Endothelial cell of umbilical vein (primary cell): ENCODE data around the gene C11orf21. TPM values are rescaled to one million over a fixed set of nuclear protein-coding genes. Genes with fewer than 3 reads are reported as not detected.

ENCODE experiments used
- BruUV-seq: library from RNA; stranded (reverse); fragments of 400-500 nt; replicated peaks from 2 replicates; lab custom pipeline; 2021; lab: Mats Ljungman, UMichigan
- CTCF ChIA-PET: fragments of 300-600, 350-600 bp; sonication (Branson Sonifier 250); formaldehyde crosslinking; loops from one replicate; lab custom pipeline; 2021; ENCODE audit warnings: antibody characterized with exemption, inconsistent platforms; lab: Charles Lee
- POLR2A ChIA-PET: fragments of 300-600, 350-600 bp; sonication (Branson Sonifier 250); formaldehyde crosslinking; loops from one replicate; lab custom pipeline; 2021; ENCODE audit warnings: antibody characterized with exemption, inconsistent platforms; lab: Charles Lee
- DNase-seq: peaks from one replicate; pipeline ENCODE4 v3.0.0-alpha.2; 2011; ENCODE audit warnings: low read depth, low spot score
- FAIRE-seq: peaks from 2 replicates; lab custom pipeline; 2011; peaks lifted over from hg19 to GRCh38; lab: Jason Lieb, UNC
- H2AFZ ChIP-seq: 2 replicates; pipeline ENCODE4 v1.6.0; 2012; ENCODE audit warnings: low read depth, low read length, control low read depth, inconsistent platforms
- H3K27ac ChIP-seq: 2 replicates; pipeline ENCODE4 v1.5.1; 2011; ENCODE audit warnings: low read depth, mild to moderate bottlenecking, control low read depth, low read length, moderate library complexity; ENCODE audit not compliant: insufficient read depth
- H3K27me3 ChIP-seq, 2 experiments: 2 replicates each; pipeline versions ENCODE4 v1.6.0 to v1.6.1; 2011; ENCODE audit warnings: low read length in 2 of 2, mixed read lengths in 1 of 2; ENCODE audit not compliant: control insufficient read depth in 2 of 2, insufficient read depth in 2 of 2
- H3K36me3 ChIP-seq, 2 experiments: 2 replicates in 1 of 2; 3 replicates in 1 of 2; pipeline ENCODE4 v1.5.1; 2011; ENCODE audit warnings: low read length in 2 of 2, mild to moderate bottlenecking in 1 of 2, moderate library complexity in 1 of 2; ENCODE audit not compliant: control insufficient read depth in 2 of 2, insufficient read depth in 2 of 2; ENCODE audit errors: extremely low read depth in 1 of 2
- H3K4me1 ChIP-seq: 3 replicates; pipeline ENCODE4 v1.5.1; 2011; ENCODE audit warnings: mild to moderate bottlenecking, low read length; ENCODE audit not compliant: control insufficient read depth, insufficient read depth; ENCODE audit errors: extremely low read depth
- H3K4me2 ChIP-seq: 2 replicates; pipeline ENCODE4 v1.6.1; 2011; ENCODE audit warnings: low read length, control low read depth, mixed read lengths; ENCODE audit not compliant: insufficient read depth
- H3K4me3 ChIP-seq, 3 experiments: fragments of 200-600 bp in 1 of 3; sonication (generic), shearing (Covaris generic) in 1 of 3; replicated peaks in 1 of 3; 2 replicates each; pipeline ENCODE4 v1.5.1; 2011 to 2016; ENCODE audit warnings: control low read depth in 3 of 3, low read length in 3 of 3, mild to moderate bottlenecking in 2 of 3, inconsistent platforms in 1 of 3, low read depth in 1 of 3, moderate library complexity in 1 of 3; ENCODE audit not compliant: insufficient read depth in 1 of 3
- H3K79me2 ChIP-seq: 2 replicates; pipeline ENCODE4 v1.6.0; 2012; ENCODE audit warnings: low read length, inconsistent platforms; ENCODE audit not compliant: control insufficient read depth, insufficient read depth
- H3K9ac ChIP-seq: replicated peaks from 2 replicates; pipeline ENCODE3; 2011; ENCODE audit warnings: low read length, control low read depth; ENCODE audit not compliant: insufficient read depth; ENCODE audit errors: extremely low read depth
- H3K9me1 ChIP-seq: replicated peaks from 3 replicates; pipeline ENCODE4 v1.6.0; 2011; ENCODE audit warnings: mild to moderate bottlenecking, low read length; ENCODE audit not compliant: control insufficient read depth, insufficient read depth; ENCODE audit errors: extremely low read depth
- H3K9me3 ChIP-seq: replicated peaks from 2 replicates; pipeline ENCODE4 v1.5.1; 2012; ENCODE audit warnings: low read length, inconsistent platforms; ENCODE audit not compliant: control insufficient read depth, insufficient read depth
- H4K20me1 ChIP-seq: replicated peaks from 2 replicates; pipeline ENCODE3; 2011; ENCODE audit warnings: mild to moderate bottlenecking, low read length; ENCODE audit not compliant: control insufficient read depth, insufficient read depth; ENCODE audit errors: extremely low read depth
- CTCF ChIP-seq, 2 donors: IDR thresholded peaks; 1 replicate in 1 of 2; 2 replicates in 1 of 2; pipeline ENCODE4 v1.5.1; 2011; ENCODE audit warnings: low read length in 2 of 2, mild to moderate bottlenecking in 2 of 2, moderate library complexity in 2 of 2, control low read depth in 1 of 2, inconsistent platforms in 1 of 2, low read depth in 1 of 2; ENCODE audit not compliant: insufficient read depth in 1 of 2; ENCODE audit errors: extremely low read depth in 1 of 2
- EZH2 ChIP-seq: IDR thresholded peaks from 2 replicates; pipeline ENCODE4 v1.6.1; 2012; ENCODE audit warnings: borderline replicate concordance, low read depth, mild to moderate bottlenecking, moderate library complexity, low read length, inconsistent platforms; ENCODE audit not compliant: severe bottlenecking
- FOS ChIP-seq: IDR thresholded peaks from 2 replicates; pipeline ENCODE4 v1.6.1; 2011; ENCODE audit warnings: mild to moderate bottlenecking, low read length, moderate library complexity, borderline replicate concordance; ENCODE audit not compliant: insufficient read depth
- GATA2 ChIP-seq: IDR thresholded peaks from 2 replicates; pipeline ENCODE4 v1.7.0; 2011; ENCODE audit warnings: low read depth, mild to moderate bottlenecking, moderate library complexity, mixed read lengths, low read length; ENCODE audit not compliant: insufficient read length, insufficient read depth
- JUN ChIP-seq: IDR thresholded peaks from 2 replicates; pipeline ENCODE4 v1.6.1; 2011; ENCODE audit warnings: borderline replicate concordance, low read depth; ENCODE audit not compliant: insufficient read length, insufficient read depth
- MYC ChIP-seq: IDR thresholded peaks from one replicate; pipeline ENCODE4 v1.6.1; 2011; ENCODE audit warnings: mild to moderate bottlenecking, low read depth, low read length
- POLR2A ChIP-seq: IDR thresholded peaks from 2 replicates; pipeline ENCODE4 v1.6.1; 2012; ENCODE audit warnings: low read depth, mild to moderate bottlenecking, control low read depth, low read length
- dilution Hi-C: fragments of 300-500 bp; cut with MboI; formaldehyde crosslinking; loops from one replicate; pipeline ENCODE4 v1.15.0; 2019; ENCODE audit warnings: low sequenced_read_pairs; ENCODE audit not compliant: extremely low pct_ligation_motif_present
- intact Hi-C: fragments of 100-400 bp; cut with micrococcal nuclease; formaldehyde crosslinking; loops from one replicate; pipeline ENCODE4 v1.10.0; 2022
- polyA plus RNA-seq, 4 experiments: library from polyadenylated mRNA; depleted of rRNA in 3 of 4; stranded (reverse) in 3 of 4; unstranded in 1 of 4; fragments of >200 nt; gene quantifications; 2 replicates each; pipeline versions ENCODE4 v1.2.1 to v1.2.3, GENCODE V29; 2011 to 2012; ENCODE audit warnings: missing spikeins in 1 of 4
- total RNA-seq: library from RNA; stranded (reverse); gene quantifications from 2 replicates; pipeline ENCODE4 v1.2.3, GENCODE V29; 2021

Gene C11orf21
- total and polyA plus RNA-seq, 2 donors (not counting 3 experiments of a cell fraction or from before 2014, with no cell fraction given) = not detected

- Histone ChIP-seq H3K36me3 (no peaks in the 10 kb centered on the region), H3K9ac (no peak overlapping the region), H3K4me2 (no peak overlapping the region), H3K4me3 (no peak overlapping the region), H3K79me2 (no peaks in the 10 kb centered on the region), H3K27ac (no peak overlapping the region), H4K20me1 (no peaks in the 10 kb centered on the region), H3K27me3 (peaks cover 17 to 22% of the 10 kb centered on the region in 2 experiments), H2AFZ (no peak overlapping the region), H3K9me3 (no peaks in the 10 kb centered on the region), H3K9me1 (no peaks in the 10 kb centered on the region), H3K4me1 (no peaks in the 10 kb centered on the region)
- no peak for FAIRE-seq
- no TSS peak for BruUV-seq
- intact Hi-C loops = no loop called here
- dilution Hi-C loops = no loop called here
- no peak for TF ChIP-seq POLR2A
- TF ChIP-seq EZH2 = no peak
- no peak for TF ChIP-seq FOS
- TF ChIP-seq CTCF (IDR thresholded peaks at IDR 0.05; ENCODE audit: extremely low read depth in 1 of 2, insufficient read depth in 1 of 2, low read depth in 1 of 2, low read length in 2 of 2) = no peak
- TF ChIP-seq JUN = no peak
- TF ChIP-seq GATA2 = no peak
- no peak for TF ChIP-seq MYC
- ChIA-PET CTCF (no interaction called here), POLR2A (no interaction called here)
- no peak for DNase-seq
Measured at GRCh38 chr11:2265396-2265795, 36.3 kb downstream of the C11orf21 start.
